ENCODE results near the gene COQ5. TPM values are rescaled to one million over a fixed set of nuclear protein-coding genes. Genes with fewer than 3 reads are reported as not detected.

The COQ5 gene
- polyA plus RNA-seq, 1 experiment, result 47.1 TPM

DNA sequence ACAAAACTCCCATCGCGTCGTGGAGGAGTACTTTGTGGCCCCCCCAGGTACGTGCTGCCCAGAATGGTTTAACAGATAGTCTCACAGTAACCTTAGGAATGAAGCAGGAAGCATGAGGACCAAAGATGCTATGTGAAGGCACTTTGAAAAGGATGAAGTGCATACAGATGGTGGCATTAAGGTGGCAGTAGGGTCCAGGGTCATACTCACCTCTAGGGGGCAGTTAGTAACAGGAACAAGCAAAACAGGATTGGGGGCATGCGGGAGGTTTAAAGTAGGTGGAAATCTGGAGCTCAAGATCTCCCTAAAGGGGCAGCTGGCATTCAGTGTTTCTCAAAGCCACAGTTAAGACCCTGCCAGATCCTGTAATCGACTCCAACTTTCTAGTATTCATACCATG, 71.8 kb downstream of the COQ5 start:
- POLR2A ChIA-PET, result interaction anchor here (0.6 to 0.7 kb wide), 2 partner anchors 45 to 63 kb away, joined by 3 to 9 read pairs; no protein-coding TSS in a partner anchor
- Histone ChIP-seq H3K27me3 (ENCODE audit: control insufficient read depth, insufficient read depth, low read length) (no peaks in the 10 kb centered on the region), H3K27ac (ENCODE audit: low read depth, low read length) (no peak overlapping the region), H3K4me3 (ENCODE audit: low read depth, low read length) (no peak overlapping the region), H3K9me3 (ENCODE audit: control insufficient read depth, insufficient read depth, low read length) (no peaks in the 10 kb centered on the region)
- CTCF ChIA-PET, result interaction anchor here (0.6 to 1.4 kb wide), 6 partner anchors 9 to 143 kb away, joined by 3 to 11 read pairs (median 6); no protein-coding TSS in a partner anchor
- no peak for DNase-seq (ENCODE audit: low read depth, low spot score)
- TF ChIP-seq, protein P1, sequence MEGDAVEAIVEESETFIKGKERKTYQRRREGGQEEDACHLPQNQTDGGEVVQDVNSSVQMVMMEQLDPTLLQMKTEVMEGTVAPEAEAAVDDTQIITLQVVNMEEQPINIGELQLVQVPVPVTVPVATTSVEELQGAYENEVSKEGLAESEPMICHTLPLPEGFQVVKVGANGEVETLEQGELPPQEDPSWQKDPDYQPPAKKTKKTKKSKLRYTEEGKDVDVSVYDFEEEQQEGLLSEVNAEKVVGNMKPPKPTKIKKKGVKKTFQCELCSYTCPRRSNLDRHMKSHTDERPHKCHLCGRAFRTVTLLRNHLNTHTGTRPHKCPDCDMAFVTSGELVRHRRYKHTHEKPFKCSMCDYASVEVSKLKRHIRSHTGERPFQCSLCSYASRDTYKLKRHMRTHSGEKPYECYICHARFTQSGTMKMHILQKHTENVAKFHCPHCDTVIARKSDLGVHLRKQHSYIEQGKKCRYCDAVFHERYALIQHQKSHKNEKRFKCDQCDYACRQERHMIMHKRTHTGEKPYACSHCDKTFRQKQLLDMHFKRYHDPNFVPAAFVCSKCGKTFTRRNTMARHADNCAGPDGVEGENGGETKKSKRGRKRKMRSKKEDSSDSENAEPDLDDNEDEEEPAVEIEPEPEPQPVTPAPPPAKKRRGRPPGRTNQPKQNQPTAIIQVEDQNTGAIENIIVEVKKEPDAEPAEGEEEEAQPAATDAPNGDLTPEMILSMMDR (IDR thresholded peaks at IDR 0.05; ENCODE audit: low read depth, low read length), result peak; percentile 34; the same call in 1 of the 2 replicates

- Histone ChIP-seq H3K4me3 (ENCODE audit: low read depth, low read length) (no peak overlapping the region), H3K27ac (ENCODE audit: low read depth, low read length) (no peak overlapping the region), H3K9me3 (ENCODE audit: control insufficient read depth, insufficient read depth, low read length) (no peaks in the 10 kb centered on the region), H3K27me3 (ENCODE audit: control insufficient read depth, insufficient read depth, low read length) (no peaks in the 10 kb centered on the region)
- POLR2A ChIA-PET, result interaction anchor here (0.7 to 1.1 kb wide), 3 partner anchors 8 to 42 kb away, joined by 3 to 11 read pairs (median 4); no protein-coding TSS in a partner anchor
- DNase-seq (ENCODE audit: low read depth, low spot score), result no peak
- CTCF ChIA-PET, result interaction anchor here (0.7 kb wide), 1 partner anchor 233 kb away, joined by 5 read pairs; no protein-coding TSS in a partner anchor
- TF ChIP-seq, protein P1 (IDR thresholded peaks at IDR 0.05; ENCODE audit: low read depth, low read length), result no peak
Measured at GRCh38 chr12:120455302-120455701, 73.7 kb downstream of the COQ5 start.

GRCh38 chr12:120453977-120454376, 75.0 kb downstream of the COQ5 start:
- CTCF ChIA-PET, result interaction anchor here (1.1 to 1.4 kb wide), 2 partner anchors 10 to 152 kb away, joined by 4 to 5 read pairs; partner anchors contain the start of gene SIRT4
- TF ChIP-seq, protein P1 (IDR thresholded peaks at IDR 0.05; ENCODE audit: low read depth, low read length), result peak; percentile 69
- DNase-seq (ENCODE audit: low read depth, low spot score), result no peak
- Histone ChIP-seq H3K27me3 (ENCODE audit: control insufficient read depth, insufficient read depth, low read length) (no peaks in the 10 kb centered on the region), H3K27ac (ENCODE audit: low read depth, low read length) (no peak overlapping the region), H3K9me3 (ENCODE audit: control insufficient read depth, insufficient read depth, low read length) (no peaks in the 10 kb centered on the region), H3K4me3 (ENCODE audit: low read depth, low read length) (no peak overlapping the region)
- POLR2A ChIA-PET, result no interaction called here

Small RNAs within 50 kb of the gene (small RNA-seq; reads per million reads assigned to genes)
- gene RF00019 (ENCODE audit: insufficient read length, low read depth), result not detected

Other genes with a start within 250 kb of the COQ5 start
- gene RNU4-2, start 237.3 kb downstream of the COQ5 start, polyA plus RNA-seq (2011; rRNA removed), result under 0.01 TPM in 2 replicates
- under 0.01 TPM in 1 of 2 replicates, not detected in the other for gene RNU4-1, start 235.9 kb downstream of the COQ5 start, polyA plus RNA-seq (2011; rRNA removed)
- gene SIRT4, start 226.8 kb downstream of the COQ5 start, polyA plus RNA-seq (2011; rRNA removed), result 1.4 and 1.9 TPM in 2 replicates
- 0.20 and 0.41 TPM in 2 replicates for gene PLA2G1B, start 201.4 kb downstream of the COQ5 start, polyA plus RNA-seq (2011; rRNA removed)
- not detected in 2 replicates for gene MSI1, start 160.0 kb downstream of the COQ5 start, polyA plus RNA-seq (2011; rRNA removed)
- gene COX6A1, start 91.0 kb downstream of the COQ5 start, polyA plus RNA-seq (2011; rRNA removed), result 414 and 536 TPM in 2 replicates
- gene TRIAP1, start 82.8 kb downstream of the COQ5 start, polyA plus RNA-seq (2011; rRNA removed), result 56.2 and 70.7 TPM in 2 replicates
- gene GATC, start 82.7 kb downstream of the COQ5 start, polyA plus RNA-seq (2011; rRNA removed), result 20.6 and 25.9 TPM in 2 replicates
- gene SRSF9, start 59.4 kb downstream of the COQ5 start, polyA plus RNA-seq (2011; rRNA removed), result 127 and 154 TPM in 2 replicates
- 649 and 720 TPM in 2 replicates for gene DYNLL1, start 33.0 kb downstream of the COQ5 start, polyA plus RNA-seq (2011; rRNA removed)
- gene RNF10, start 5.2 kb upstream of the COQ5 start, polyA plus RNA-seq (2011; rRNA removed), result 101 and 105 TPM in 2 replicates
- 49.8 and 54.0 TPM in 2 replicates for gene POP5, start 52.2 kb upstream of the COQ5 start, polyA plus RNA-seq (2011; rRNA removed)
- 0.09 and 0.27 TPM in 2 replicates for gene CABP1, start 111.5 kb upstream of the COQ5 start, polyA plus RNA-seq (2011; rRNA removed)
- gene MLEC, start 158.0 kb upstream of the COQ5 start, polyA plus RNA-seq (2011; rRNA removed), result 76.7 and 84.2 TPM in 2 replicates
- 35.7 and 41.9 TPM in 2 replicates for gene UNC119B, start 181.3 kb upstream of the COQ5 start, polyA plus RNA-seq (2011; rRNA removed)
- gene ACADS, start 196.7 kb upstream of the COQ5 start, polyA plus RNA-seq (2011; rRNA removed), result 4.0 and 5.5 TPM in 2 replicates